HepG2 (cell line): ENCODE data around the gene XPNPEP2. TPM values are rescaled to one million over a fixed set of nuclear protein-coding genes. Genes with fewer than 3 reads are reported as not detected.

Experiments
- ATAC-seq: fragments of 200-7000 bp; cut with Tn5 transposase; 3 replicates; pipeline ENCODE4 v1.9.1; 2020; ENCODE audit warnings: mild to moderate bottlenecking, moderate library complexity
- BruUV-seq: library from RNA; stranded (reverse); fragments of 400-500 nt; replicated peaks from 2 replicates; lab custom pipeline; 2021; lab: Mats Ljungman, UMichigan
- CTCF ChIA-PET: fragments of 300-600 bp; formaldehyde crosslinking; extraction: SDS; loops from one replicate; lab custom pipeline; 2021; ENCODE audit warnings: low total read pairs, inconsistent platforms, low intra/inter-chr PET ratio; lab: Yijun Ruan, JAX
- POLR2A ChIA-PET: fragments of 350-600 bp; sonication (Branson Sonifier 250); formaldehyde crosslinking; loops from one replicate; lab custom pipeline; 2020; ENCODE audit warnings: antibody characterized with exemption, inconsistent platforms; lab: Yijun Ruan, JAX
- DNase-seq: peaks from one replicate; pipeline ENCODE4 v3.0.0-alpha.2; 2015; ENCODE audit warnings: low spot score
- FAIRE-seq: peaks from 3 replicates; lab custom pipeline; 2011; peaks lifted over from hg19 to GRCh38; lab: Jason Lieb, UNC
- H2AFZ ChIP-seq: one replicate; pipeline ENCODE4 v1.6.1; 2011; ENCODE audit warnings: low read length, inconsistent platforms
- H3K27ac ChIP-seq: fragments of 300-600 bp; 3 replicates; pipeline ENCODE4 v1.8.0; 2011; ENCODE audit warnings: mixed run types, mild to moderate bottlenecking, mixed read lengths, low read length, inconsistent platforms; ENCODE audit not compliant: insufficient read depth; ENCODE audit errors: extremely low read length
- H3K27me3 ChIP-seq, 2 experiments: fragments of 200-600 bp in 1 of 2; 2 replicates in 1 of 2; 3 replicates in 1 of 2; pipeline versions ENCODE4 v1.6.0 to v1.8.0; 2011; ENCODE audit warnings: low read length in 2 of 2, mild to moderate bottlenecking in 2 of 2, moderate library complexity in 2 of 2, inconsistent platforms in 1 of 2; ENCODE audit not compliant: insufficient read depth in 2 of 2, control insufficient read depth in 1 of 2
- H3K36me3 ChIP-seq, 2 experiments: fragments of 200-600 bp in 1 of 2; replicated peaks in 1 of 2; 2 replicates in 1 of 2; 3 replicates in 1 of 2; pipeline versions ENCODE4 v1.5.1 to v1.8.0; 2011; ENCODE audit warnings: low read length in 2 of 2, inconsistent platforms in 1 of 2; ENCODE audit not compliant: insufficient read depth in 2 of 2, control insufficient read depth in 1 of 2
- H3K4me1 ChIP-seq: 2 replicates; pipeline ENCODE4 v1.5.1; 2012; ENCODE audit warnings: low read length, inconsistent platforms; ENCODE audit not compliant: insufficient read depth
- H3K4me2 ChIP-seq: 2 replicates; pipeline ENCODE4 v1.6.0; 2011; ENCODE audit warnings: low read depth, low read length, inconsistent platforms
- H3K4me3 ChIP-seq, 3 experiments: fragments of 200-600 bp in 1 of 3; sonication (generic), shearing (Covaris generic) in 1 of 3; replicated peaks in 1 of 3; 2 replicates each; pipeline ENCODE4 v1.5.1; 2011 to 2016; ENCODE audit warnings: low read length in 3 of 3, inconsistent platforms in 2 of 3, low read depth in 2 of 3, mild to moderate bottlenecking in 2 of 3, control low read depth in 1 of 3, mixed read lengths in 1 of 3; ENCODE audit not compliant: insufficient read depth in 1 of 3
- H3K79me2 ChIP-seq: one replicate; pipeline ENCODE4 v1.6.1; 2011; ENCODE audit warnings: low read length, inconsistent platforms; ENCODE audit not compliant: insufficient read depth
- H3K9ac ChIP-seq: 2 replicates; pipeline ENCODE4 v1.6.0; 2011; ENCODE audit warnings: mild to moderate bottlenecking, low read depth, low read length, inconsistent platforms; ENCODE audit not compliant: insufficient read depth
- H3K9me3 ChIP-seq: 2 replicates; pipeline ENCODE4 v1.5.1; 2012; ENCODE audit warnings: mild to moderate bottlenecking, low read length
- H4K20me1 ChIP-seq: 2 replicates; pipeline ENCODE4 v1.6.0; 2011; ENCODE audit warnings: inconsistent platforms, mild to moderate bottlenecking, low read length, moderate library complexity; ENCODE audit not compliant: insufficient read depth
- ARID2 ChIP-seq: sonication (generic); formaldehyde crosslinking; IDR thresholded peaks from 2 replicates; pipeline ENCODE4 v1.8.1; 2022; ENCODE audit warnings: mild to moderate bottlenecking, missing genetic modification reagents, borderline replicate concordance
- FOXO4 ChIP-seq: sonication (generic); formaldehyde crosslinking; conservative IDR thresholded peaks from 2 replicates; pipeline ENCODE4 v1.8.1; 2023; ENCODE audit warnings: missing genetic modification reagents
- HOXA5 ChIP-seq: sonication (generic); formaldehyde crosslinking; IDR thresholded peaks from 2 replicates; pipeline ENCODE4 v1.4.0; 2020; ENCODE audit warnings: missing genetic modification reagents
- MAFK ChIP-seq, 2 experiments: IDR thresholded peaks in 1 of 2; conservative IDR thresholded peaks in 1 of 2; 2 replicates each; pipeline ENCODE4 v1.6.1; 2011; ENCODE audit warnings: improper control_type of control experiment in 2 of 2, low read length in 2 of 2
- NPAS2 ChIP-seq: sonication (generic); formaldehyde crosslinking; IDR thresholded peaks from 2 replicates; pipeline ENCODE4 v1.8.0; 2022; ENCODE audit warnings: mild to moderate bottlenecking, missing genetic modification reagents, borderline replicate concordance
- PLRG1 ChIP-seq: fragments of 450-650 bp; conservative IDR thresholded peaks from 2 replicates; pipeline ENCODE4 v1.6.1; 2016
- PPARG ChIP-seq: conservative IDR thresholded peaks from 2 replicates; pipeline ENCODE4 v1.6.1; 2016; ENCODE audit warnings: missing biosample characterization, missing genetic modification reagents
- PRDM10 ChIP-seq: sonication (generic); formaldehyde crosslinking; IDR thresholded peaks from 2 replicates; pipeline ENCODE4 v1.4.0; 2020; ENCODE audit warnings: low read depth, missing genetic modification reagents
- RBM22 ChIP-seq: fragments of 200-400 bp; formaldehyde crosslinking; optimal IDR thresholded peaks from 2 replicates; pipeline ENCODE3; 2017; ENCODE audit warnings: mild to moderate bottlenecking, low read length, moderate library complexity
- SMYD3 ChIP-seq: sonication (generic); formaldehyde crosslinking; IDR thresholded peaks from 2 replicates; pipeline ENCODE4 v1.8.1; 2023; ENCODE audit warnings: mild to moderate bottlenecking, missing genetic modification reagents
- SP2 ChIP-seq: sonication (generic); formaldehyde crosslinking; IDR thresholded peaks from 2 replicates; pipeline ENCODE4 v1.5.1; 2020; ENCODE audit warnings: mild to moderate bottlenecking, missing genetic modification reagents
- TBX3 ChIP-seq: fragments of 450-650 bp; IDR thresholded peaks from 2 replicates; pipeline ENCODE4 v1.6.1; 2017; ENCODE audit warnings: antibody characterized with exemption, mild to moderate bottlenecking, inconsistent platforms, borderline replicate concordance
- YY1 ChIP-seq: IDR thresholded peaks from 2 replicates; pipeline ENCODE4 v1.6.1; 2011; ENCODE audit warnings: low read length, low read depth, moderate library complexity, mild to moderate bottlenecking; ENCODE audit not compliant: insufficient read depth, insufficient replicate concordance
- ZNF562 ChIP-seq: sonication (generic); formaldehyde crosslinking; IDR thresholded peaks from 2 replicates; pipeline ENCODE4 v1.8.0; 2022; ENCODE audit warnings: missing genetic modification reagents, borderline replicate concordance
- ZNF629 ChIP-seq: sonication (generic); formaldehyde crosslinking; conservative IDR thresholded peaks from 2 replicates; pipeline ENCODE4 v1.5.0; 2020; ENCODE audit warnings: missing genetic modification reagents
- WGBS: methylation state at CpG from one replicate; pipeline ENCODE4 v1.1.6; 2017; ENCODE audit warnings: low lambda C conversion rate; 5-methylcytosine and 5-hydroxymethylcytosine counted together
- in situ Hi-C: cut with HindIII; loops from 2 replicates; pipeline ENCODE4 v1.10.0; 2017; ENCODE audit warnings: low pct_unique_long_range_greater_than_20kb; ENCODE audit not compliant: extremely low pct_ligation_motif_present
- intact Hi-C: fragments of 100-400 bp; cut with micrococcal nuclease; formaldehyde crosslinking; loops from one replicate; pipeline ENCODE4 v1.10.0; 2022; ENCODE audit not compliant: unreplicated experiment
- polyA plus RNA-seq, 8 experiments: library from polyadenylated mRNA; depleted of rRNA in 3 of 8; stranded (reverse) in 7 of 8; unstranded in 1 of 8; fragments of >200 nt; fragmentation: Illumina TruSeq in 4 of 8; extraction: Trizol in 4 of 8; gene quantifications; 2 replicates each; pipeline versions ENCODE4 v1.2.1 to v1.2.3, GENCODE V29; 2011 to 2016; ENCODE audit warnings: low read depth in 4 of 8, missing spikeins in 1 of 8, mixed read lengths in 1 of 8; ENCODE audit not compliant: insufficient read depth in 1 of 8
- total RNA-seq, 5 experiments: library from RNA; depleted of rRNA; stranded (reverse); fragments of >200 nt; fragmentation: Illumina TruSeq; extraction: Trizol; gene quantifications; 2 replicates each; pipeline ENCODE4 v1.2.3, GENCODE V29; 2016; ENCODE audit warnings: low read depth in 1 of 5

Gene XPNPEP2
- total and polyA plus RNA-seq, 2 of the 13 experiments (the other 11 are each of a cell fraction or from before 2014, with no cell fraction given): 1.1 to 1.8 TPM

DNA sequence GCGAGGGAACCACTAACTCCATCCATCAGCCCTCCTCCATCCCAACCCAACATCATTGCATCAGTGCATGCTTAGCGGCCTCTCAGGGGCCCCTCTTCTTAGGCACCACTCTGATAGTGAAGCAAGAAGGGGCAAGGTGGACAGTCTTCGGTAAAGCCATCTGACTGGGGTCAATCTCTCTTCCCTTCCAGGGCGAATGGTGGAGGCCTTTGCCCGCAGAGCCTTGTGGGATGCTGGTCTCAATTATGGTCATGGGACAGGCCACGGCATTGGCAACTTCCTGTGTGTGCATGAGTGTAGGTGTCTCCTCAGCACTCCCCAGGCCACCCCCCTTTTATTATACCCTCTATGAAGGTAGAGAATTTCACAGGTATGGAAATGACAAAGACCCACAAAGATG, 22.2 kb downstream of the XPNPEP2 start:
- in situ Hi-C loops: no loop called here
- DNase-seq: no peak
- Histone ChIP-seq H4K20me1 (no peaks in the 10 kb centered on the region), H3K27me3 (no peaks in the 10 kb centered on the region), H2AFZ (no peak overlapping the region), H3K9ac (no peak overlapping the region), H3K4me2 (no peak overlapping the region), H3K27ac (no peak overlapping the region), H3K79me2 (no peaks in the 10 kb centered on the region), H3K9me3 (no peaks in the 10 kb centered on the region), H3K36me3 (no peaks in the 10 kb centered on the region), H3K4me3 (no peak overlapping the region), H3K4me1 (no peaks in the 10 kb centered on the region)
- POLR2A ChIA-PET: no interaction called here
- no peak for FAIRE-seq
- ATAC-seq: no peak
- BruUV-seq: no TSS peak
- WGBS: 60% methylated on average over 4 of the region's 6 CpGs
- intact Hi-C loops: no loop called here
- CTCF ChIA-PET: no interaction called here
- TF ChIP-seq RBM22 (no peak), YY1 (no peak), SP2 (CRISPR knock-in tag) (no peak), ZNF629 (CRISPR knock-in tag) (no peak), NPAS2 (CRISPR knock-in tag) (no peak), SMYD3 (CRISPR knock-in tag) (no peak)

GRCh38 chrX:129761596-129761995, 22.8 kb downstream of the XPNPEP2 start:
- Histone ChIP-seq H3K9ac (no peak overlapping the region), H3K27me3 (no peaks in the 10 kb centered on the region), H3K27ac (no peak overlapping the region), H4K20me1 (no peaks in the 10 kb centered on the region), H2AFZ (no peak overlapping the region), H3K4me2 (no peak overlapping the region), H3K9me3 (no peaks in the 10 kb centered on the region), H3K4me1 (no peaks in the 10 kb centered on the region), H3K36me3 (no peaks in the 10 kb centered on the region), H3K79me2 (no peaks in the 10 kb centered on the region), H3K4me3 (no peak overlapping the region)
- TF ChIP-seq PPARG (CRISPR knock-in tag): no peak
- no peak for TF ChIP-seq PRDM10 (CRISPR knock-in tag)
- TF ChIP-seq FOXO4 (CRISPR knock-in tag): no peak
- TF ChIP-seq ARID2 (CRISPR knock-in tag): no peak
- no peak for TF ChIP-seq TBX3
- TF ChIP-seq HOXA5 (CRISPR knock-in tag): no peak
- TF ChIP-seq MAFK (conservative IDR thresholded peaks at IDR 0.05 in 1 of 2, IDR thresholded peaks at IDR 0.05 in 1 of 2; ENCODE audit: low read length in 2 of 2): no peak
- TF ChIP-seq ZNF562: no peak
- no peak for TF ChIP-seq PLRG1
- intact Hi-C loops: no loop called here
- ATAC-seq: no peak
- BruUV-seq: no TSS peak
- no peak for FAIRE-seq
- no CpG with 5 or more reads among the region's 4 CpGs for WGBS
- POLR2A ChIA-PET: no interaction called here
- CTCF ChIA-PET: no interaction called here
- no peak for DNase-seq
- in situ Hi-C loops: no loop called here
